GM23338 (cell line): ENCODE data around the gene FAM131A. TPM values are rescaled to one million over a fixed set of nuclear protein-coding genes. Genes with fewer than 3 reads are reported as not detected.

ENCODE experiments used
- ATAC-seq: fragments of 200-7000 bp; cut with Tn5 transposase; 3 replicates; pipeline ENCODE4 v1.9.1; 2020
- DNase-seq: peaks from one replicate; pipeline ENCODE4 v3.0.0-alpha.2; 2015; ENCODE audit warnings: low spot score
- H2AFZ ChIP-seq: fragments of 200-600 bp; sonication (generic); 2 replicates; pipeline ENCODE4 v1.8.0; 2016; ENCODE audit warnings: antibody characterized with exemption, mild to moderate bottlenecking, moderate library complexity
- H3F3A ChIP-seq: fragments of 200-600 bp; sonication (generic); replicated peaks from 2 replicates; pipeline ENCODE4 v1.8.0; 2017; ENCODE audit warnings: antibody characterized with exemption, mixed run types, low read depth
- H3K27ac ChIP-seq: fragments of 200-600 bp; sonication (generic); 2 replicates; pipeline ENCODE4 v1.6.1; 2016; ENCODE audit warnings: low read depth
- H3K27me3 ChIP-seq: fragments of 200-600 bp; sonication (generic); 2 replicates; pipeline ENCODE4 v1.8.0; 2016; ENCODE audit warnings: mild to moderate bottlenecking, mixed run types, moderate library complexity; ENCODE audit not compliant: insufficient read depth
- H3K36me3 ChIP-seq: fragments of 200-600 bp; sonication (generic); 2 replicates; pipeline ENCODE4 v1.8.0; 2016; ENCODE audit warnings: mild to moderate bottlenecking; ENCODE audit not compliant: insufficient read depth
- H3K4me1 ChIP-seq: fragments of 200-600 bp; sonication (generic); 2 replicates; pipeline ENCODE4 v1.8.0; 2016; ENCODE audit warnings: mild to moderate bottlenecking, moderate library complexity; ENCODE audit not compliant: insufficient read depth
- H3K4me2 ChIP-seq: fragments of 200-600 bp; sonication (generic); 2 replicates; pipeline ENCODE4 v1.7.1; 2017; ENCODE audit warnings: mixed run types
- H3K4me3 ChIP-seq: fragments of 200-600 bp; sonication (generic); 2 replicates; pipeline ENCODE4 v1.6.1; 2016; ENCODE audit warnings: mixed run types
- H3K79me2 ChIP-seq: fragments of 200-600 bp; sonication (generic); replicated peaks from 2 replicates; pipeline ENCODE4 v1.8.0; 2017; ENCODE audit warnings: mild to moderate bottlenecking; ENCODE audit not compliant: insufficient read depth
- H3K9me2 ChIP-seq: fragments of 200-600 bp; sonication (generic); 2 replicates; pipeline ENCODE4 v1.8.0; 2017; ENCODE audit not compliant: insufficient read depth
- H4K20me1 ChIP-seq: fragments of 200-600 bp; sonication (generic); replicated peaks from 2 replicates; pipeline ENCODE4 v1.8.0; 2017; ENCODE audit warnings: mild to moderate bottlenecking; ENCODE audit not compliant: insufficient read depth
- H3K27ac Mint-ChIP-seq: 2 replicates; pipeline ENCODE4 v1.8.0; 2020; ENCODE audit warnings: inconsistent platforms, mild to moderate bottlenecking, moderate library complexity, mixed read lengths
- H3K27me3 Mint-ChIP-seq: 3 replicates; pipeline ENCODE4 v1.8.0; 2022; ENCODE audit warnings: low read depth, mild to moderate bottlenecking, moderate library complexity, mixed read lengths, inconsistent platforms; ENCODE audit not compliant: insufficient read depth, poor library complexity
- H3K36me3 Mint-ChIP-seq: 3 replicates; pipeline ENCODE4 v1.8.0; 2021; ENCODE audit warnings: low read depth, mild to moderate bottlenecking, inconsistent platforms, moderate library complexity, mixed read lengths
- H3K4me1 Mint-ChIP-seq: 3 replicates; pipeline ENCODE4 v1.8.0; 2020; ENCODE audit warnings: mild to moderate bottlenecking, inconsistent platforms, mixed read lengths
- H3K4me3 Mint-ChIP-seq: 3 replicates; pipeline ENCODE4 v1.8.0; 2021; ENCODE audit warnings: moderate library complexity, mild to moderate bottlenecking, inconsistent platforms, mixed read lengths
- H3K9me3 Mint-ChIP-seq: 3 replicates; pipeline ENCODE4 v1.8.0; 2020; ENCODE audit warnings: moderate library complexity, mild to moderate bottlenecking, inconsistent platforms, mixed read lengths
- CREB1 ChIP-seq: fragments of 250-450 bp; sonication (Bioruptor Pico); IDR thresholded peaks from 2 replicates; pipeline ENCODE4 v1.5.0; 2020; ENCODE audit warnings: low read depth, mild to moderate bottlenecking, moderate library complexity
- CTCF ChIP-seq, 2 experiments: fragments of 200-600 bp in 1 of 2; sonication (generic) in 1 of 2; conservative IDR thresholded peaks; 2 replicates each; pipeline versions ENCODE4 v1.5.1 to v1.6.1; 2016 to 2017; ENCODE audit warnings: antibody characterized with exemption in 2 of 2, low read depth in 2 of 2, mild to moderate bottlenecking in 2 of 2, moderate library complexity in 1 of 2
- ETS1 ChIP-seq: IDR thresholded peaks from 2 replicates; pipeline ENCODE4 v1.6.1; 2016; ENCODE audit warnings: antibody characterized with exemption
- EZH2phosphoT487 ChIP-seq: fragments of 200-600 bp; sonication (generic); IDR thresholded peaks from one replicate; pipeline ENCODE4 v1.8.1; 2018; ENCODE audit warnings: antibody characterized with exemption; ENCODE audit not compliant: unreplicated experiment
- POLR2AphosphoS5 ChIP-seq: IDR thresholded peaks from 2 replicates; pipeline ENCODE4 v1.6.1; 2016; ENCODE audit warnings: antibody characterized with exemption, low read depth
- STAT1 ChIP-seq: IDR thresholded peaks from one replicate; pipeline ENCODE4 v1.6.1; 2016; ENCODE audit warnings: antibody characterized with exemption; ENCODE audit not compliant: unreplicated experiment
- ZNF331 ChIP-seq: fragments of 250-450 bp; sonication (Bioruptor Pico); IDR thresholded peaks from 2 replicates; pipeline ENCODE4 v1.5.0; 2020; ENCODE audit warnings: low read depth, mild to moderate bottlenecking, moderate library complexity
- ZNF462 ChIP-seq: fragments of 250-450 bp; sonication (Bioruptor Pico); IDR thresholded peaks from 2 replicates; pipeline ENCODE4 v1.5.0; 2020; ENCODE audit warnings: mild to moderate bottlenecking, moderate library complexity
- polyA plus RNA-seq: library from polyadenylated mRNA; unstranded; fragments of >200 nt; fragmentation: Nextera tagmentation; extraction: Ambion mirVana; gene quantifications from 2 replicates; pipeline ENCODE4 v1.2.1, GENCODE V29; 2016
- total RNA-seq: library from RNA; depleted of rRNA; stranded (reverse); fragments of >200 nt; shearing (Covaris generic); gene quantifications from 2 replicates; pipeline ENCODE4 v1.2.3, GENCODE V29; 2014

The FAM131A gene
- total and polyA plus RNA-seq, 2 experiments from 2014 or later = 6.7 to 31.8 TPM

- Histone ChIP-seq H4K20me1 (peaks cover 7% of the 10 kb centered on the region; the same call in 1 of the 2 replicates), H3K36me3 (no peaks in the 10 kb centered on the region), H3K4me2 (no peak overlapping the region), H2AFZ (no peak overlapping the region), H3F3A (no peaks in the 10 kb centered on the region), H3K4me1 (peaks cover 9% of the 10 kb centered on the region; the same call in 1 of the 2 replicates), H3K9me2 (no peaks in the 10 kb centered on the region), H3K4me3 (no peak overlapping the region), H3K27me3 (no peaks in the 10 kb centered on the region), H3K27ac (no peak overlapping the region), H3K79me2 (no peaks in the 10 kb centered on the region)
- H3K27me3 Mint-ChIP-seq = peaks cover 8% of the 10 kb centered on the region
- TF ChIP-seq EZH2phosphoT487 (no peak), STAT1 (no peak), ZNF331 (CRISPR knock-in tag) (no peak), CTCF (conservative IDR thresholded peaks at IDR 0.05; ENCODE audit: low read depth in 2 of 2) (no peak)
- H3K4me3 Mint-ChIP-seq = no peak overlapping the region
- peaks cover 21% of the 10 kb centered on the region for H3K36me3 Mint-ChIP-seq
- peaks cover 17% of the 10 kb centered on the region for H3K4me1 Mint-ChIP-seq
- H3K27ac Mint-ChIP-seq = no peak overlapping the region
- ATAC-seq (no peak), DNase-seq (no peak)
- no peaks in the 10 kb centered on the region for H3K9me3 Mint-ChIP-seq
Observed at GRCh38 chr3:184349563-184350470, 12.4 kb downstream of the FAM131A start.

GRCh38 chr3:184350618-184351017 lies 13.2 kb downstream of the FAM131A start:
- no peaks in the 10 kb centered on the region for H3K27me3 ChIP-seq
- H3K9me2 ChIP-seq = no peaks in the 10 kb centered on the region
- no peak overlapping the region for H3K27ac Mint-ChIP-seq
- ATAC-seq (no peak), DNase-seq (no peak)
- H3K4me3 ChIP-seq = no peak overlapping the region
- no peaks in the 10 kb centered on the region for H3K79me2 ChIP-seq
- peak overlapping the region; percentile 50; the same call in 1 of the 2 replicates for H3K27ac ChIP-seq
- H3K4me1 ChIP-seq = peaks cover 6% of the 10 kb centered on the region; the same call in 1 of the 2 replicates
- no peak overlapping the region for H3K4me2 ChIP-seq
- H3K4me3 Mint-ChIP-seq = no peak overlapping the region
- H3K27me3 Mint-ChIP-seq = peaks cover 5% of the 10 kb centered on the region
- H2AFZ ChIP-seq = no peak overlapping the region
- H4K20me1 ChIP-seq = peaks cover 7% of the 10 kb centered on the region; the same call in 1 of the 2 replicates
- H3K4me1 Mint-ChIP-seq = peaks cover 11% of the 10 kb centered on the region
- H3K36me3 Mint-ChIP-seq = peaks cover 27% of the 10 kb centered on the region
- no peaks in the 10 kb centered on the region for H3K36me3 ChIP-seq
- no peaks in the 10 kb centered on the region for H3K9me3 Mint-ChIP-seq
- H3F3A ChIP-seq = 0 out of 2 replicates have a peak, but pooled peaks cover 2% of the 10 kb centered on the region
- TF ChIP-seq CTCF (conservative IDR thresholded peaks at IDR 0.05; ENCODE audit: low read depth in 2 of 2) = no peak
- no peak for TF ChIP-seq POLR2AphosphoS5
- no peak for TF ChIP-seq STAT1
- no peak for TF ChIP-seq ZNF462 (CRISPR knock-in tag)
- TF ChIP-seq CREB1 = no peak
- no peak for TF ChIP-seq ZNF331 (CRISPR knock-in tag)
- no peak for TF ChIP-seq ETS1
